Ovary (tissue), 3 donors: ENCODE data around the gene RNF19B.

ENCODE experiments used
- CTCF ChIP-seq, 3 donors: fragments of 450-650 bp in 2 of 3; fragments of 200-600 bp in 1 of 3; IDR thresholded peaks; one replicate each; pipeline versions ENCODE4 v1.5.1 to v1.8.0; 2016 to 2022; ENCODE audit warnings: antibody characterized with exemption in 3 of 3, mild to moderate bottlenecking in 1 of 3
- EP300 ChIP-seq: sonication (generic); formaldehyde crosslinking; IDR thresholded peaks from one replicate; pipeline ENCODE4 v1.6.1; 2017; ENCODE audit warnings: antibody characterized with exemption
- POLR2A ChIP-seq: fragments of 450-650 bp; IDR thresholded peaks from one replicate; pipeline ENCODE4 v1.6.1; 2017; ENCODE audit warnings: antibody characterized with exemption, mild to moderate bottlenecking, moderate library complexity
- donor health status: DM: no; HTN: no; CAD: no.

GRCh38 chr1:33008051-33008914, 43.7 kb upstream of the RNF19B start:
- TF ChIP-seq CTCF (IDR thresholded peaks at IDR 0.05) (no peak), POLR2A (no peak), EP300 (no peak)
